Measurements from ENCODE around the gene EGFLAM. TPM values are rescaled to one million over a fixed set of nuclear protein-coding genes. Genes with fewer than 3 reads are reported as not detected.

Gene EGFLAM
- not detected for total RNA-seq

GRCh38 chr5:38258319-38259061, at the start of gene EGFLAM:
EGFLAM (plus strand) TSS chr5:38258559; CDS start chr5:38258755, 196 bp downstream.
- DNase-seq (ENCODE audit: low spot score in 2 of 2): peak in 1 of 2 donors; percentile 20
- peak in 1 of 2 donors; percentile 69 for ATAC-seq

GRCh38 chr5:38208782-38209378, 49.5 kb upstream of the EGFLAM start:
- ATAC-seq (no peak), DNase-seq (ENCODE audit: low spot score in 2 of 2) (no peak)
- Mint-ChIP-seq H3K9me3 (peaks cover 0 to 5% of the 10 kb centered on the region in 2 donors), H3K36me3 (no peaks in the 10 kb centered on the region), H3K27ac (no peak overlapping the region)

More at GRCh38 chr5:38258319-38259061, at the start of gene EGFLAM:
- Mint-ChIP-seq H3K36me3 (peaks cover 6% of the 10 kb centered on the region in 2 donors), H3K27ac (no peak within 1 kb of the TSS), H3K9me3 (peaks cover 0 to 4% of the 10 kb centered on the region in 2 donors)

- H3K9me3 Mint-ChIP-seq: peaks cover 0 to 5% of the 10 kb centered on the region in 2 donors
- no peaks in the 10 kb centered on the region for H3K36me3 Mint-ChIP-seq
- H3K27ac Mint-ChIP-seq: no peak overlapping the region
- DNase-seq (ENCODE audit: low spot score in 2 of 2) (no peak), ATAC-seq (no peak)
Measured at GRCh38 chr5:38210676-38211353, 47.5 kb upstream of the EGFLAM start.

- no peak for DNase-seq (ENCODE audit: low spot score in 2 of 2)
- Mint-ChIP-seq H3K27ac (no peak overlapping the region), H3K9me3 (peaks cover 0 to 5% of the 10 kb centered on the region in 2 donors)
Measured at GRCh38 chr5:38211354-38211710, 47.0 kb upstream of the EGFLAM start.

GRCh38 chr5:38212307-38212706, 46.1 kb upstream of the EGFLAM start:
- Mint-ChIP-seq H3K27ac (no peak overlapping the region), H3K36me3 (no peaks in the 10 kb centered on the region), H3K9me3 (peaks cover 0 to 5% of the 10 kb centered on the region in 2 donors)
- ATAC-seq (no peak), DNase-seq (ENCODE audit: low spot score in 2 of 2) (no peak)

More at GRCh38 chr5:38211354-38211710, 47.0 kb upstream of the EGFLAM start:
- ATAC-seq: no peak
- no peaks in the 10 kb centered on the region for H3K36me3 Mint-ChIP-seq

GRCh38 chr5:38226091-38226490, 32.3 kb upstream of the EGFLAM start:
- ATAC-seq (no peak), DNase-seq (ENCODE audit: low spot score in 2 of 2) (no peak)
- no peaks in the 10 kb centered on the region for H3K36me3 Mint-ChIP-seq
- H3K9me3 Mint-ChIP-seq: peaks cover 0 to 4% of the 10 kb centered on the region in 2 donors
- no peak overlapping the region for H3K27ac Mint-ChIP-seq

- Mint-ChIP-seq H3K9me3 (peaks cover 6 to 10% of the 10 kb centered on the region in 2 donors), H3K36me3 (no peaks in the 10 kb centered on the region), H3K27ac (no peak overlapping the region)
- no peak for DNase-seq (ENCODE audit: low spot score in 2 of 2)
- no peak for ATAC-seq
Measured at GRCh38 chr5:38228914-38229313, 29.4 kb upstream of the EGFLAM start.

- Mint-ChIP-seq H3K9me3 (peaks cover 12% of the 10 kb centered on the region in 2 donors), H3K27ac (no peak overlapping the region), H3K36me3 (no peaks in the 10 kb centered on the region)
- DNase-seq (ENCODE audit: low spot score in 2 of 2) (no peak), ATAC-seq (no peak)
Measured at GRCh38 chr5:38234737-38235136, 23.6 kb upstream of the EGFLAM start.

- no peak overlapping the region for H3K27ac Mint-ChIP-seq
Measured at GRCh38 chr5:38237681-38238080, 20.7 kb upstream of the EGFLAM start.

GRCh38 chr5:38240212-38240611, 18.1 kb upstream of the EGFLAM start:
- Mint-ChIP-seq H3K9me3 (no peaks in the 10 kb centered on the region), H3K27ac (no peak overlapping the region), H3K36me3 (no peaks in the 10 kb centered on the region)
- ATAC-seq (no peak), DNase-seq (ENCODE audit: low spot score in 2 of 2) (no peak)

More at GRCh38 chr5:38237681-38238080, 20.7 kb upstream of the EGFLAM start:
- Mint-ChIP-seq H3K36me3 (no peaks in the 10 kb centered on the region), H3K9me3 (peaks cover 7 to 12% of the 10 kb centered on the region in 2 donors)
- ATAC-seq (no peak), DNase-seq (ENCODE audit: low spot score in 2 of 2) (no peak)

GRCh38 chr5:38241655-38242054, 16.7 kb upstream of the EGFLAM start:
- no peak for DNase-seq (ENCODE audit: low spot score in 2 of 2)
- H3K27ac Mint-ChIP-seq: no peak overlapping the region
- H3K9me3 Mint-ChIP-seq: no peaks in the 10 kb centered on the region
- no peaks in the 10 kb centered on the region for H3K36me3 Mint-ChIP-seq
- ATAC-seq: no peak

GRCh38 chr5:38245307-38245706, 13.1 kb upstream of the EGFLAM start:
- no peak for DNase-seq (ENCODE audit: low spot score in 2 of 2)

GRCh38 chr5:38249301-38249700, 9.1 kb upstream of the EGFLAM start:
- no peak for ATAC-seq
- peak overlapping the region in 1 of 2 donors; percentile 70 for H3K27ac Mint-ChIP-seq
- peaks cover 4 to 7% of the 10 kb centered on the region in 2 donors for H3K9me3 Mint-ChIP-seq
- DNase-seq (ENCODE audit: low spot score in 2 of 2): no peak
- peaks cover 0 to 5% of the 10 kb centered on the region in 2 donors for H3K36me3 Mint-ChIP-seq

More at GRCh38 chr5:38245307-38245706, 13.1 kb upstream of the EGFLAM start:
- peaks cover 2 to 3% of the 10 kb centered on the region in 2 donors for H3K9me3 Mint-ChIP-seq
- H3K36me3 Mint-ChIP-seq: peaks cover 0 to 4% of the 10 kb centered on the region in 2 donors
- no peak overlapping the region for H3K27ac Mint-ChIP-seq
- ATAC-seq: no peak

- ATAC-seq: no peak
- H3K36me3 Mint-ChIP-seq: peaks cover 0 to 5% of the 10 kb centered on the region in 2 donors
Measured at GRCh38 chr5:38249812-38250211, 8.5 kb upstream of the EGFLAM start.

GRCh38 chr5:38250763-38251448, 7.5 kb upstream of the EGFLAM start:
- ATAC-seq (no peak), DNase-seq (ENCODE audit: low spot score in 2 of 2) (no peak)
- Mint-ChIP-seq H3K9me3 (peaks cover 4 to 7% of the 10 kb centered on the region in 2 donors), H3K36me3 (peaks cover 0 to 5% of the 10 kb centered on the region in 2 donors), H3K27ac (no peak overlapping the region)

More at GRCh38 chr5:38249812-38250211, 8.5 kb upstream of the EGFLAM start:
- no peak overlapping the region for H3K27ac Mint-ChIP-seq
- DNase-seq (ENCODE audit: low spot score in 2 of 2): no peak
- H3K9me3 Mint-ChIP-seq: peaks cover 4 to 7% of the 10 kb centered on the region in 2 donors

GRCh38 chr5:38253759-38254158, 4.6 kb upstream of the EGFLAM start:
- DNase-seq (ENCODE audit: low spot score in 2 of 2): no peak

More at GRCh38 chr5:38253759-38254158, 4.6 kb upstream of the EGFLAM start:
- Mint-ChIP-seq H3K36me3 (peaks cover 0 to 11% of the 10 kb centered on the region in 2 donors), H3K27ac (no peak overlapping the region), H3K9me3 (peaks cover 4 to 7% of the 10 kb centered on the region in 2 donors)
- ATAC-seq: no peak
